HG02623 (cell line): ENCODE results near the gene ETV3.

Source experiments
- ATAC-seq: cut with Tn5 transposase; IDR thresholded peaks from one replicate; pipeline ENCODE4 v1.9.1; 2021; ENCODE audit warnings: moderate library complexity; ENCODE audit not compliant: unreplicated experiment

The ETV3 gene

GRCh38 chr1:157095091-157095490 lies 43.1 kb downstream of the ETV3 start:
- ATAC-seq = no peak

GRCh38 chr1:157092831-157093230 lies 45.4 kb downstream of the ETV3 start:
- no peak for ATAC-seq

- no peak for ATAC-seq
These were observed 46.4 kb downstream of the ETV3 start for GRCh38 chr1:157091668-157092273.

- ATAC-seq = no peak
These were observed 47.0 kb downstream of the ETV3 start for GRCh38 chr1:157091186-157091585.

- no peak for ATAC-seq
These were observed 47.4 kb downstream of the ETV3 start for GRCh38 chr1:157090771-157091170.

- ATAC-seq = no peak
These were observed 48.0 kb downstream of the ETV3 start for GRCh38 chr1:157090196-157090647.

GRCh38 chr1:157089789-157090188 lies 48.4 kb downstream of the ETV3 start:
- no peak for ATAC-seq

GRCh38 chr1:157088607-157089006 lies 49.6 kb downstream of the ETV3 start:
- no peak for ATAC-seq

- ATAC-seq = no peak
These were observed 51.2 kb downstream of the ETV3 start for GRCh38 chr1:157087030-157087429.

GRCh38 chr1:157086299-157086698 lies 51.9 kb downstream of the ETV3 start:
- ATAC-seq = no peak

- ATAC-seq = no peak
These were observed 52.8 kb downstream of the ETV3 start for GRCh38 chr1:157085421-157085820.

- no peak for ATAC-seq
These were observed 53.5 kb downstream of the ETV3 start for GRCh38 chr1:157084720-157085119.

GRCh38 chr1:157081707-157082106 lies 56.5 kb downstream of the ETV3 start:
- no peak for ATAC-seq

GRCh38 chr1:157080714-157081113 lies 57.5 kb downstream of the ETV3 start:
- no peak for ATAC-seq

- ATAC-seq = no peak
These were observed 60.8 kb downstream of the ETV3 start for GRCh38 chr1:157077394-157077793.

- no peak for ATAC-seq
These were observed 64.1 kb downstream of the ETV3 start for GRCh38 chr1:157073944-157074685.
